Measurements from ENCODE around the gene HEXD.

Gene HEXD

DNA sequence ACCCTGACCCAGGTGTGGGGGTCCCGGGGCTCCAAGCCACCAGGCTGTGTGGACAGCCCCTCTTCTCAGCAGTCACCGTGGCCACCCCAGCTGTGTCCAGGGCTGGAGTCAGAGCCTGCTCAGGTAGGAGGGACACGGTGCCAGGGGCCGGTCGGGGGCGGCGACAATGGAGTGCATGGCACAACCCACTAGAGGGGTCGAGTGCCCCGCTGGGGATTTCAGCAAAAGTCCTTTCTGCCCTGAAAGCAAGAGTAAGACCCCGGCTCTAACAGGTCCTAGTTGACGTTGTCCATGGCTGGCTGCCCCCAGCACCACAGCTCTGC is 35.3 kb upstream of the HEXD start:
- no peak for DNase-seq (ENCODE audit: low spot score)

DNA sequence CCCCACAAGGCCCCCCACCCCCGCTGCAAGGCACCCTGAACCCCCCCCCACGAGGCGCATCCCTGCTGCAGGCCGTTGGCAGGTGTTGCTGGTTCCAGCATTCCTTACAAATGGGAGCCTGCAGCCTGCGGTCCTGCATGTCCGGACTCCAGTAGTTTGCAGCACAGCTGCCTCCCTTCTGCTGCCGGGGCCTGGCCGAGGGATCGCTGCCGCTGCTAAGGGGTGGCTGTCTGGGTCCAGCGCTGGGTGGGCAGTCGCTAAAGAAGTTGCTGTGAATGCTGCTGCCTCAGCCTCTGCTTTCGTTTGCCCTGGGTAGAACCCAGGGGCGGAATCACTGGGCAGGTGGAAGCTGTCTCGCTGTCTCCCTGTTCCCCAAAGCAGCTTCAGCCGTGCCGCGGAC is 34.7 kb upstream of the HEXD start:
- no peak for DNase-seq (ENCODE audit: low spot score)

DNA sequence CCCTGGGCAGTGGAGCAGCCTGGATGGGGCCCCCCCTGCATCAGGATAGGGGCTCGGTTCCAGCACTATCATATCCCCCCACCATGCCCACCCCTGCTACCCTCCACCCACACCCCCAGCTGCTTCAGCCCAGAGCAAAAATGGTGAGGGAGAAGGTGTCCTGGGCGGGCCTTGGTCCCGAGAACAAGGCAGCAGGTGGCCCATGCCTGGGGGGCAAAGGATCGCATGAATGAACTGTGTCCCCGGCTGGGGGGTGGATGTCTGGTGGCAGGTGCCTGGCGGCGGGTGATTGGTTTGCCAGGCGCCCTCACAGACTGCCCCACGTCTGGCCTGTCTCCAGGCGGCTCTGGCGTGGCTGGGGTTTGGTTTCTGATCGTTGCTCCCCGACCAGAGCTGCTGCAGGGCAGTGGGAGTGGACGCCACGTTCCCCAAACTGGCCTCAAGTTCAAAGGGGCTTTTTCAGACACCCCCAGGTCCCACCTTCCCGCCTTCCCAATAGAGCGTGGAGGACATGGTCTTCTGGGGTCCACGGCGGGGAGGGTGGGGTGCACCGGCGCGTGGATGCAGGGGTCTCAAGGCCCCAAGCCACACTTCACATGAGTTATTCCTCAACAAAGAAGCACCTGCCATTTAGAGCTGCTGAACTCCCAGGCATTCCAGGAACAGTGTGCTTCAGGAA is 34.0 kb upstream of the HEXD start:
- no peak for DNase-seq (ENCODE audit: low spot score)

DNA sequence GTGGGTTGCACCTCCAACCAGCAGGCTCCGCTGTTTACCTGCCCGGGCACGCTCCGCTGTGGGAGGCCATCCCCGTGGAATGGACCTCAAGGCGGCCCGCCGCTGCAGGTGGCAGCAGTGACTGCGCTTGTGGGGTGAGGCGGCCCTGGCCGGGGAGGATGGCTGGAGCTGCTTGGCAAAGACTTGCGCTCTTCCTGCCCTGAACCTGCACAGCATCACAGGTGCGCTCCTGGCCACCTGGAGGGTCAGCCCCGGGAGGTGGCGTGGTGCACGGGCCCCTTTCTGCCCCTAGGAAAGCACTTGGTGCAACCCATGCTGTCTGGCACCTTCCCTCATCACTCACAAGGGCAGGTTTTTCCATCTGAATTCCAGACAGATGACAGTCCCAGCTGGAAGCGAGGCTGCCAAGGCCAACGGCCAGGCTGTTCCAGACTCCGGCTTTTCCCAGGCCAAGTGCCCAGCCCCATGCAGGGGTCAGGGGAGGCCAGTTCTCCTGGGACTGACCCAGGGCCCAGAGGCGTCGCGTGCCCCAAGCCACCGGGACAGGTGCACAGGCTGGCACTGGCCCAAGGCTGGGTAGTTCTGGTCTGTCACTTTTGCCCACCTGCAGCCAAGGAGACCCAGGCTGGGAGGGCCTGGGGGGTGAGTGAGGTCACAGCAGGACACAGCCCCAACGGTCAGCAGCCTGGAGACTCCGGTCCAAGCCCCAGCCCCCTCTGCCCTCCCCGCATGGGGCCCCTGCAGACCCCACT is 33.2 kb upstream of the HEXD start:
- no peak for DNase-seq (ENCODE audit: low spot score)

DNA sequence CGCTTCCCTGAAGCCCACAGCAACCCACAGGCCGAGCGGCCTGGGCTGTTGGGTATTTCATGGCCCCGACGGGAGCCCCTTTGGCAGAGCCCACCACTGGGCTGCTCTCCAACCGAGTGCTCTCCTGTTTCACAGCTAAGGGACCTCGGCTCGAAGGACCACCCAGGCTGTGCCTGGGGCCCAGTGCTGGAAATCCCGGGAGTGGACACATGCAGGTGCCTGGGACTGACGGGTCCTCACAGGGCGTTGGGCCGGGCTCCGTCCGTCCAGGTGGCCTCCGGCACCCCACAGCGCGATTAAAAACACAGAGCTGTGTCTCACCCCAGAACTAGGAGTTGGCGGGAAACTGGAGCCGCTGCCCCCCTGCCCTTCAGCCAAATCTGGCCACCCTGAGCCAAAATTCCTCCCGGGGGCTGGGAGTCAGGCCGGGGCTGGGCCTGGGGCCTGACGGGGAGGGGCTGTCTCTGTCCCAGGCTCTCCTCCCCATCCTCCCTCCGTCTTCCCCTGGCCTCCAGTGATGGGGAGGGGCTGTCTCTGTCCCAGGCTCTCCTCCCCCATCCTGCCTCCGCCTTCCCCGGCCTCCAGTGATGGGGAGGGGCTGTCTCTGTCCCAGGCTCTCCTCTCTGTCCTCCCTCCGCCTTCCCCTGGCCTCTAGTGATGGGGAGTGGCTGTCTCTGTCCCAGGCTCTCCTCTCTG is 32.4 kb upstream of the HEXD start:
- no peak for DNase-seq (ENCODE audit: low spot score)

DNA sequence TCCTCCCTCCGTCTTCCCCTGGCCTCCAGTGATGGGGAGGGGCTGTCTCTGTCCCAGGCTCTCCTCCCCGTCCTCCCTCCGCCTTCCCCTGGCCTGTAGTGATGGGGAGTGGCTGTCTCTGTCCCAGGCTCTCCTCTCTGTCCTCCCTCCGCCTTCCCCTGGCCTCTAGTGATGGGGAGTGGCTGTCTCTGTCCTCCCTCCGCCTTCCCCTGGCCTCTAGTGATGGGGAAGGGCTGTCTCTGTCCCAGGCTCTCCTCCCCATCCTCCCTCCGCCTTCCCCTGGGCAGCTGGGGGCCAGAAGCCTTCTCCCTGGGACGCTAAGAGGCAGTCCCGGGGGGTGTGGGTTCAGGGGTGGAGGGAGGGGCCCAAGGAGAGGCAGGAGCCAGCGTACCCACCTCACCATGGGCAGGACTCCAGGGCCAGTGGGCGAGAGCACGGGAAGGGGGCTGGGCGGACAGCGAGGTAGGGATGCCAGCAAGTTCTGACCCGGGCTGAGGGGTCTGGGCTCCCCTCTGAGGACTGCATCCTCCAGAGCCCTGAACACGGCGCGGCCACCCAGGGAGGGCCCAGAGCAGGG is 31.8 kb upstream of the HEXD start:
- no peak for DNase-seq (ENCODE audit: low spot score)

DNA sequence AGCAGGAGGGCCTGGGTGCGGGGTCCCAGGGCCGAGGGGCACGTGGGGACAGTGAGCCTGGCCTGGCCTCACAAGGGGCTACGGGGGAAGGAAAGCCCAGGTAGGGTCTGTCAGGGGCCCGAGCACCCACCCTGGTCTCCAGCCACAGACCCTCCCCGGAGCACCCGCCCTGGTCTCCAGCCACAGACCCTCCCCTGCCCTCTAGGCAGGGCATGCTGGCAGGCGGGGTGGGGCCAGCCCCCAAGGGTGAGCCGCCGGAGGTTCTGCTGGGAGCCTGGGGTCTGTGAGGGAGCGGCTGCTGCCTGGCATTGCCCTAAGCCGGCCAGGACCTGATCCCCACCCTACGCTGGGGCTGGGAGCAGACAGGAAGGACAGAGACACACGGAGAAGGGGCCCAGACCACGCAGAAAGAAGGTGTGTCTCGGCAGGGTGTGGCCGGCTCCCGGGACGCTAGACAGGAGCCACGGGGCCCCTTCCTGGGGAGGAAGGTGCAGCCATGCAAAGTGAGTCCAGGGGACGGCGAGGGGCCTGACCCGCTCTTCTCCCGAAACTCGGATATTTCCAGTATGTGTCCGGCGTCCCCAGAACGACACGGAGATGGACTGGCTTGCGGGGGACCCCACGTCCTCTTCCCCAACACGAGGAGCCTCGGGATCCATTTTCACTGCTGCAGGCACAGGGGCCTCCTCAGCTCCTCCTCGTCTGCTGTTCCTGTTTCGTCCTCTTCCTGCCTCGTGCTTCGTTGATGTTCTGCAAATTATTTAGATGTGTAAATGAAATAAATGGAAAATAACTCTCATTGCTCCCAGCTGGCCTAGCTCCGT is 31.1 kb upstream of the HEXD start:
- no peak for DNase-seq (ENCODE audit: low spot score)

DNA sequence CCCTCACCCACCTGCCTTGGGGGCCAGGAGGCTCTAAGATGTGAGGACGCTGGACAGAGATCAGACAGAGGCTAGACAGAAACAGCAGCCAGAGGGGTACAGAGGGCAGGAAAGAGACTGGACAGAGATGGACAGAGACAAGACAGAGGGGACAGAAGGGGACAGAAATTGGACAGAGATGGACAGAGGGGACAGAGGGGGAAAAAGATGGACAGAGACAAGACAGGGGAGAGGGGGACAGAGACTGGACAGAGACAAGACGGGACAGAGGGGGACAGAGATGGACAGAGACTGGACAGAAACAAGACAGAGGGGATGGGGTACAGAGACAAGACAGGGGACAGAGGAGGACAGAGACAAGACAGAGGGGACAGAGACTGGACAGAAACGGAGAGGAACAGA is 30.4 kb upstream of the HEXD start:
- DNase-seq (ENCODE audit: low spot score): no peak

DNA sequence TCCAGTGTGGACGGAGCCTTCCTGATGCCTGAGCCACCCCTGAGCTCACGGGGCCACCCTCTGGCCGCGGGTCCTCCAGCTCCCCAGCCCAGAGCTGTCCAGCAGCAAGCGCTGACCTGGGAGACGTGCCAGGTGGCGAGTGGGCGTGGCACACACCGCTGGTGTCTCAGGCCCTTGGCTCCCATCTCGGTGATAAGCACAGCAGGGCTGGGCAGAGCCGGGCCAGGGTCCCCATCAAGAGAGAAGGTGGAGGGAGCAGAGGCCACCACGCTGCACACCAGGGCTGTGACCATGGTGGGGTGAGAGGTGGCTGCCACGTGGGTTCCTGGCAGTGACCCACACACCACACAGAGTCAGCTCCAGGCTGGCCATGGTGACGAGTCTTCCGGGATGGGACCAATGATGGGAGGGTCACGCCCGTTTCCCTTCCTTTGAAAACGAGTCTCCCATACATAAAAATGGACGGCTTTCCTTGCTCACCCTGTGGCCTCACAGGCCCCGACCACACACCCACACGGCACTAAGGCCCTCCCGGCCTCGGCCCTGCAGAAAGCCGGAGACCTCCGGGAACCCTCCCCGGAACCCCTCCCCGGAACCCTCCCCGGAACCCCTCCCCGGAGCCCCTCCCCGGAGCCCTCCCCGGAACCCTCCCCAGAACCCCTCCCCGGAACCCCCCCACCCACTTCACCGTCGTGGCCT is 29.8 kb upstream of the HEXD start:
- no peak for DNase-seq (ENCODE audit: low spot score)

DNA sequence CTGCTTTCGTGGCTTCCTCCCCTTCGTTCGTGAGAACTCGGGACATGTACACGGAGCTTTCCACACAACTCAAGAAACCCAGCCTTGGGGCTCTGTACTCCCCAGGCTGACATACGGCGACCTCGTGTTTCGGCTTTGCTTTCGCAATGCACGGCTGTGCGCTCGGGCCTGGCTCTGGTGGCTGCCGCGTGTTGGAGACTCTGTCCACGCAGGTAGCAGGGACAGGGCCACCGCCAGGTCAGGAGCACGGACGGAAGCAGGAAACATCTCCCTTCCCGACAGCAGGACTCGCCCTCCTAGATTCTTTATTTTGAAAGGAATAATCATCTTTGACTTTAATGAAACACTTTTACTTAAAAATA is 29.2 kb upstream of the HEXD start:
- no peak for DNase-seq (ENCODE audit: low spot score)

DNA sequence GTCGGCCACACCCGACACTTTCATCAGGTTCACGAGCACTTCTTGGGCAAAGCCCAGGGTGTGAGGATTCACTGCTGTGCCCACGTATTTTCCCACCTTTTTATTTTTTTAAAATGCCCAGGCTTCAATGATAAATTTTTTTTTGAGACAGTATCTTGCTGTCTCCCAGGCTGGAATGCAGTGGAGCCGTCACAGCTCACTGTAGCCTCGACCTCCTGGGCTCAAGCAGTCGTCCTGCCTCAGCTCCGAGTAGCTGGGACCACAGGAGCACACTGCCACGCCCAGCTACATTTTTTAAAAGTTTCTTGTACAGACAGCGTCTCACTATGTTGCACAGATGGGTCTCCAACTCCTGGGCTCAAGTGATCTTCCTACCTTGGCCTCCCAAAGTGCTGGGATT is 28.8 kb upstream of the HEXD start:
- DNase-seq (ENCODE audit: low spot score): no peak

DNA sequence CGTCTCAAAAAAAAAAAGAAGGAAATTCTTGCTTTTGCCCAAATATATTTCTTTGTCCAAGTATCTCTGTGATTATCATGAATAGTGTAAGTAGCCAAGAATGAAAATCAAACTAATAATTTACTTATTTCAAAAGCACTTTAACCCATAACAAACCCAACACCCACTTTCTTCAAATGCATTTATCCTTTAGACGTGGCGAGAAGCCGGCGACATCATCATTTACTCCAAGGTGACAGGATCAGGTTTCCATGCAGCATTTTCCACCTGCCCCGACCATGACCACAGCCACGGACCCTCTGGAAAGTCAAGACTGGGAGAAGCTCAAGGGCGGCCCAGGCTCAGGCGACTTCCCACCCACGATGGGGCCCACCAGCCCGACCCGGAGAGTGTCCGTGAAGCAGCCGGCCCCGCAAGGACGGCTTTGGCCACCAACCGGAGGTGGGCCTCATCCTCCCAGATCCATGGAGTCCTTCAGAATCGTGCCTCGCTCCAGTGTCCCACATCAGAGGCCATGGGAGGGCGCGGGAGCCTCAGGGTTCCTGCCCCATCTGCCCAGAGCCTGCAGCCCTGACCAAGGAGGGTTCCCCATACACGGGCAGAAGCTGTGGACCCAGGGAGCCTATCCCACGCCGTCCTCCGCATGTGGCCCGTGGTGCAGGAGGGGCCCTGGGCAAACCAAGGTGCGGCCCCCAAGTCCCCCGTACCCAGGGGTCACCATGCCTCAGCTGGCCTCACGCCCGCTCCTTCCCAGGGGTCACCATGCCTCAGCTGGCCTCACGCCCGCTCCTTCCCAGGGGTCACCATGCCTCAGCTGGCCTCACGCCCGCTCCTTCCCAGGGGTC is 27.9 kb upstream of the HEXD start:
- DNase-seq (ENCODE audit: low spot score): no peak

DNA sequence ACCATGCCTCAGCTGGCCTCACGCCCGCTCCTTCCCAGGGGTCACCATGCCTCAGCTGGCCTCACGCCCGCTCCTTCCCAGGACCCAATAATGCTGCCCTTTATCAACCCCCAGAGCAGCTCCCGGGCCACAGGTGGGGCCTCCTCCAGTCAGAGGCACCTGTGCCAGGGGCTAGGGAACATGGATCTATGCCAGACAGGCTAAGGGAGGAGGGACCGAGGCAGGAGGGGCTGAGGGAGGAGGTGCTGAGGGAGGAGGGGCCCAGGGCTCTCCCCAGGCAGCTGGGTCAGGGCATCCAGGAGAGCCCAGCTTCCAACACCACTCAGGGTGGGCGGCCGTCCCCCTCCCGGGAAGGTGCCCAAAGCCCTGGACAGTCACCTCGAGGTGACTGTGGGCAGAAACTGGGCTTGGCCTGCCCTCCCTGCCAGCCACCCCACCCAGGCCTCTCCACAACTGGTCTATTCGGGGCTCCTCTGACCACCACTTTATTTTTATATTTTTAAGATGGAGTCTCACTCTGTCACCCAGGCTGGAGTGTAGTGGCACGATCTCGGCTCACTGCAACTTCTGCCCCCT is 27.2 kb upstream of the HEXD start:
- no peak for DNase-seq (ENCODE audit: low spot score)

DNA sequence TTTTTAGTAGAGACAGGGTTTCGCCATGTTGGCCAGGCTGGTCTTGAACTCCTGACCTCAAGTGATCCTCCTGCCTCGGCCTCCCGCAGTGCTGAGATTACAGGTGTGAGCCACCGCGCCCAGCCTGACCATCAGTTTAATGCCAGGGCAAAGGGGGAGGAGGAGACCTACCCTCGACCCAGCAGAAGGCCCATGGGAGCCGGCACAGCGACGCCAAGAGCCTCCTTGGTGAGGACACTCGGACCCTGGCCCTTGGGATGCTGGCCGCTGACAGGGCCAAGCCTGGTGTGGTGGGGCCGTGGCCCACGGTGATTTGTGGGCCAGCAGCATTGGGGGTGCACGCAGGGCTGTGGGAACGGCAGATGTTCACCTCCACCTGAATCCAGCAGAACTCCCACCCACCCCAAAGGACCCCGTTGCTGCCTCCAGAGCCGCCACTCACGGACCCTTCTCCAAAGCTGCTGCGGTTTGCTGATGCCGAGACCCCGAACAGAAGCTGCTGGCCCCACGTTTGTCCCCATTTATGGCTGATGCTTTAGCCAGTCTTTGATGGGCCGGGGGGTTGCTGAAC is 26.6 kb upstream of the HEXD start:
- DNase-seq (ENCODE audit: low spot score): no peak

DNA sequence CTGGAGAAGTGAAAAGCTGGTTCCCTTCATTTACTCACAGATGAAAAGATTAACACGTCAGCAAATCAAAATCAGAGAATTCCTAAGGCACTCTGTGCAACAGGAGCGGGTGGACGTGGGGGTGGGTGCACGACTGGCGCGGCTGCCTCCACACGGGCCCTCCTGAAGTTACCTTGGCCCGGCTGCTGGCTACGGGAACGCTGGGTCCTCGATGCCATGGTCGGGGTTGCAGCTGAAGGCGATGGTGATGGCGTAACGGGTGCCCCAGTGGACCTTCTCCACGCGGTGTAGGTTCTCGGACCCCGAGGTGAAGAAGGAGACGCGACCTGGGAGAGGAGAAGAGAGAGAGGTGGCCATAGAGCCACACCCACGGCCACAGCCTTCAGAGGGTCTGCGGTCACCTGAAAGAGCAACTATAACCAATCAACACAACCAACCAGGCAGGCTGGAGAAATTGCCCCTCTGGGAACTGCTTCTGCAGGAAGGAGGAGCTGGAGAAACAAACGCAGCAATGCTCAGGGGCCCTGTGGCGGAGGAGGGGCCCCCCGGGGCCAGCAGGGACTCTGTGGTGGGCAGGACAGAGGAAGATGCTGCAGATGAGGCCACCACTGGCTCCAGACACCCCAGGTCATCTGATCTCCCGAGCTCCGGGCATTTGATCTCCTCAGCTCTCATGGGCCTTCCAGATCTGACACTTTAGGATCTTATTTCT is 25.8 kb upstream of the HEXD start:
- no peak for DNase-seq (ENCODE audit: low spot score)

DNA sequence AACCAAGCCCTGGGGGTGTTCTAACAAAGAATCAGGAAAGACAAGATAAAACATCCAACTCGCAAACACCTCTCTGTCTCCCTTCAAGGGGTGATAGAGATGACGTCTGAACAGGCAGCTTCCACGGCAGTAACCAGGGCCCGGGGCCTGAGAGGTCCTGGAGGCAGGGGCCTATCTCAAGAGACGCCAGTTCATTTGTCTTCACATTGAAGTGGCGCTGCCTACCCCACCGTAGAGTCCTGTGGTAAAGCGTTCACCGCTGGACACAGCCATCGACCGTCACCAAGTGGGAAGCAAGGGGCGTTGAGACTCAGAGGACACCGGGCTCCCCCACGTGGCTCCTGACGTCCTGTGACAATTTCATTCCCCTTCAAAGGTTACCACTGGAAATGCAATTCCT is 25.2 kb upstream of the HEXD start:
- DNase-seq (ENCODE audit: low spot score): no peak

DNA sequence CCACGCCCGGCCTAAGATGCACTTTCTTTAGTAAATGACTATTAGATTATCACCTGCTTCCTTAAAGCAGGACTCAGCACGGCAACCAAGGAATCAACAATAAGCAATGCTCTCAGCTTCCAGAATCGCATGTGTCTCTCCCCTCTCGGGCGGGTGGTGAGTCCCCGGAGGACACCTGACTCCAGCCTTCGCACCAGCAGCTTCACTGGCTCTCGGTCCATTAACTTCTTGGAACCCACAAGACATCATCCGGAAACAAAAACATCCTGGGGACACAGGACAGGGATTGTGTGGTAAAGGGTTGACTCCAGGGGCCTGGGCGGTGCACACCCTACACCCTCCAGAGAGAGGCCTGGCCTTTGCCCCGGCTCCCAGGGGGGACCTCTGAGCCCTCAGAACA is 23.9 kb upstream of the HEXD start:
- no peak for DNase-seq (ENCODE audit: low spot score)

DNA sequence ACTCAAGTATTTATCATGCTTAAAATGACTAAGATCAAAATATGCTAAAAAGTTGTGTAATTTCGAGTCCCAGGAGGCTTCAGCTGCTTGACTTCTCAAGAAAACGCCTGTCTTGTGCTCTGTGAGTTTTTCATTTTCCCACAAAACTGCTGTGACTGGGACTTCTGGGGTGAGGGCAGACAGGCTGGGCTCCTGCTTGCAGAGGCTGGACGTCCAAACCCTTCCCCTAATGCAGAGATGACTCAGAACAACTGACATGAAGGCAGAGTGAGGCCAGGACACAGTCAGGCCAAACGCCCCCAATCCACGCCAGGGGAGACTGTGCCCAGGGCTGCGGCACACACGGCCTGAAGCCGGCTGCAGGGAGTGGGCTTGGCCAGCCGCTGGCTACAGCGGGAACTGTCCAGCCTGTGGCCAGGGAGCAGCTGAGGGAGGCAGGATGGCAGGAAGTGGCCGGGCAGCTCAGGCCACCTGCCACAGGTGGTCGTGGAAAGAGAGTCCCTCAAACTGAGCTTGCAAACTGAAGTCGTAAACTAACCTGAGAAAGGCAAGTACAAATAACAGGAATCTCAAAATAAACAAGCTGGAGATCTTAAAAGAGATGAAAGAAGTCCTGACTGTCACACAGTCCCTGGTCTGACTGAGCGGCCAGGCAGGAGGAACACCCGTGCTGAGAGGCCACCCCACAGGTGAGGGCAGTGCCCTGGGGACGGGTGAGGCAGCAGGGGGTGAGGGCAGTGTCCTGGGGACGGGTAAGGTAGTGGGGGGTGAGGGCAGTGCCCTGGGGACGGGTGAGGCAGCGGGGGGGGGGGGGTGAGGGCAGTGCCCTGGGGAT is 21.3 kb upstream of the HEXD start:
- DNase-seq (ENCODE audit: low spot score): no peak
